GM19239 (cell line): Measurements from ENCODE around the gene SPINT3.

Experiments
- DNase-seq: peaks from one replicate; pipeline ENCODE4 v3.0.0; 2011; ENCODE audit warnings: low spot score; ENCODE audit not compliant: insufficient read length
- FAIRE-seq: peaks from 2 replicates; lab custom pipeline; 2011; peaks lifted over from hg19 to GRCh38; lab: Jason Lieb, UNC

SPINT3 gene

GRCh38 chr20:45465491-45466266 lies 49.7 kb downstream of the SPINT3 start:
- FAIRE-seq: no peak
- DNase-seq: no peak

GRCh38 chr20:45463709-45464108 lies 51.7 kb downstream of the SPINT3 start:
- FAIRE-seq (no peak), DNase-seq (no peak)

- DNase-seq (no peak), FAIRE-seq (peak; percentile 21)
Measured at GRCh38 chr20:45462711-45463509, 52.5 kb downstream of the SPINT3 start.
